ENCODE results near the gene IL31RA.

DNA sequence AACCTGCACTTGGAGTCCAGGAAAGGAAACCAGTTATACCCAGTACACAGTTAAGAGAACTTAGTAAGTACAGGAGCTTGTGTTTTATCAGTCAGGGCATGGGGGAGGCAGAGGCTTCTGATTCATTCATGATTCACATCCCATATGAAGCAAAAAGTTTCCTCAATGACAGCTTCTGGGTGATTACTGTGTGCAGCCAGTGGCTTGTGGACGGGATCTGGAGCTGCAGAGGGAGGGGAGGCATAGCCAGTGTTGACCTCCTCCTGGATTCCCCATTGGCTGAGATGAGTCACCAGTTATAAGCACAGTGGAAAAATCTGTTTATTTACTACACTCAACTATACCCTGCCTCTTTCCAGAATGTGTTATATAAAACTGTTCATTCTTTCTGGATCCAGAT, 17.7 kb downstream of the IL31RA start:
- no peak for TF ChIP-seq EP300 (IDR thresholded peaks at IDR 0.05)
- TF ChIP-seq POLR2A (IDR thresholded peaks at IDR 0.05; ENCODE audit: low read depth): no peak
- TF ChIP-seq, protein P1, sequence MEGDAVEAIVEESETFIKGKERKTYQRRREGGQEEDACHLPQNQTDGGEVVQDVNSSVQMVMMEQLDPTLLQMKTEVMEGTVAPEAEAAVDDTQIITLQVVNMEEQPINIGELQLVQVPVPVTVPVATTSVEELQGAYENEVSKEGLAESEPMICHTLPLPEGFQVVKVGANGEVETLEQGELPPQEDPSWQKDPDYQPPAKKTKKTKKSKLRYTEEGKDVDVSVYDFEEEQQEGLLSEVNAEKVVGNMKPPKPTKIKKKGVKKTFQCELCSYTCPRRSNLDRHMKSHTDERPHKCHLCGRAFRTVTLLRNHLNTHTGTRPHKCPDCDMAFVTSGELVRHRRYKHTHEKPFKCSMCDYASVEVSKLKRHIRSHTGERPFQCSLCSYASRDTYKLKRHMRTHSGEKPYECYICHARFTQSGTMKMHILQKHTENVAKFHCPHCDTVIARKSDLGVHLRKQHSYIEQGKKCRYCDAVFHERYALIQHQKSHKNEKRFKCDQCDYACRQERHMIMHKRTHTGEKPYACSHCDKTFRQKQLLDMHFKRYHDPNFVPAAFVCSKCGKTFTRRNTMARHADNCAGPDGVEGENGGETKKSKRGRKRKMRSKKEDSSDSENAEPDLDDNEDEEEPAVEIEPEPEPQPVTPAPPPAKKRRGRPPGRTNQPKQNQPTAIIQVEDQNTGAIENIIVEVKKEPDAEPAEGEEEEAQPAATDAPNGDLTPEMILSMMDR (IDR thresholded peaks at IDR 0.05): no peak
